BJ (cell line): ENCODE data around the gene SH3BGRL2. TPM values are rescaled to one million over a fixed set of nuclear protein-coding genes. Genes with fewer than 3 reads are reported as not detected.

Experiments
- CTCF ChIA-PET: fragments of 350-600 bp; formaldehyde crosslinking; extraction: SDS; loops from one replicate; lab custom pipeline; 2021; ENCODE audit warnings: antibody characterized with exemption, inconsistent platforms; lab: Yijun Ruan, JAX
- POLR2A ChIA-PET: fragments of 300-600 bp; sonication (Branson Sonifier 250); formaldehyde crosslinking; extraction: SDS; loops from one replicate; lab custom pipeline; 2021; ENCODE audit warnings: antibody characterized with exemption; lab: Charles Lee
- DNase-seq: peaks from one replicate; pipeline ENCODE4 v3.0.0-alpha.2; 2011; ENCODE audit warnings: low read depth
- H3K27me3 ChIP-seq: 2 replicates; pipeline ENCODE4 v1.6.0; 2011; ENCODE audit warnings: low read length; ENCODE audit not compliant: control insufficient read depth, insufficient read depth
- H3K36me3 ChIP-seq: 2 replicates; pipeline ENCODE4 v1.5.1; 2011; ENCODE audit warnings: low read length; ENCODE audit not compliant: control insufficient read depth, insufficient read depth
- H3K4me3 ChIP-seq: 2 replicates; pipeline ENCODE4 v1.5.1; 2011; ENCODE audit warnings: low read depth, mild to moderate bottlenecking, control low read depth, low read length
- polyA plus RNA-seq: library from polyadenylated mRNA; depleted of rRNA; stranded (reverse); fragments of >200 nt; gene quantifications from 2 replicates; pipeline ENCODE4 v1.2.3, GENCODE V29; 2011
- TF ChIP-seq, protein P1 (sequence below): IDR thresholded peaks from 2 replicates; pipeline ENCODE4 v1.5.1; 2011; ENCODE audit warnings: low read depth, mild to moderate bottlenecking, control low read depth, inconsistent platforms, low read length, moderate library complexity; ENCODE audit not compliant: insufficient read depth

SH3BGRL2 gene
- polyA plus RNA-seq, 1 experiment: 0.37 TPM

DNA sequence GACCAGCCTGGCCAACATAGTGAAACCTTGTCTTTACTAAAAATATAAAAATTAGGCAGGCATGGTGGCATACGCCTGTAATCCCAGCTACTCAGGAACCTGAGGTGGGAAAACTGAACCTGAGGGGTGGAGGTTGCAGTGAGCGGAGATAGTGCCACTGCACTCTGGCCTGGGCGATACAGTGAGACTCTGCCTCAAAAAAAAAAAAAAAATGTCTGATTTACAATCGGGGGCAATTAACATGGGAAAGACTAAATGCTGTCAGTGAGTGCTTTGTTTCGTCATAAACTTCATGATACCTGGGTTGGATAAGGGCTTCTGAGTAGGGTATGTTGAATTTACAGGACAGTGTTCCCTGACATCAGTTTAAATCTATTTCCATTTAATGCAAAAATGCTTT lies 8.0 kb upstream of the SH3BGRL2 start:
- no peaks in the 10 kb centered on the region for H3K36me3 ChIP-seq
- no peak for DNase-seq
- TF ChIP-seq, protein P1, sequence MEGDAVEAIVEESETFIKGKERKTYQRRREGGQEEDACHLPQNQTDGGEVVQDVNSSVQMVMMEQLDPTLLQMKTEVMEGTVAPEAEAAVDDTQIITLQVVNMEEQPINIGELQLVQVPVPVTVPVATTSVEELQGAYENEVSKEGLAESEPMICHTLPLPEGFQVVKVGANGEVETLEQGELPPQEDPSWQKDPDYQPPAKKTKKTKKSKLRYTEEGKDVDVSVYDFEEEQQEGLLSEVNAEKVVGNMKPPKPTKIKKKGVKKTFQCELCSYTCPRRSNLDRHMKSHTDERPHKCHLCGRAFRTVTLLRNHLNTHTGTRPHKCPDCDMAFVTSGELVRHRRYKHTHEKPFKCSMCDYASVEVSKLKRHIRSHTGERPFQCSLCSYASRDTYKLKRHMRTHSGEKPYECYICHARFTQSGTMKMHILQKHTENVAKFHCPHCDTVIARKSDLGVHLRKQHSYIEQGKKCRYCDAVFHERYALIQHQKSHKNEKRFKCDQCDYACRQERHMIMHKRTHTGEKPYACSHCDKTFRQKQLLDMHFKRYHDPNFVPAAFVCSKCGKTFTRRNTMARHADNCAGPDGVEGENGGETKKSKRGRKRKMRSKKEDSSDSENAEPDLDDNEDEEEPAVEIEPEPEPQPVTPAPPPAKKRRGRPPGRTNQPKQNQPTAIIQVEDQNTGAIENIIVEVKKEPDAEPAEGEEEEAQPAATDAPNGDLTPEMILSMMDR: no peak
- no peaks in the 10 kb centered on the region for H3K27me3 ChIP-seq
- H3K4me3 ChIP-seq: no peak overlapping the region
- POLR2A ChIA-PET: no interaction called here
- CTCF ChIA-PET: interaction anchor here (1.0 kb wide), 1 partner anchor 10 kb away, joined by 3 read pairs; no protein-coding TSS in a partner anchor

GRCh38 chr6:79625746-79626145 lies 5.4 kb upstream of the SH3BGRL2 start:
- POLR2A ChIA-PET: no interaction called here
- Histone ChIP-seq H3K4me3 (no peak overlapping the region), H3K27me3 (peaks cover 4% of the 10 kb centered on the region), H3K36me3 (no peaks in the 10 kb centered on the region)
- CTCF ChIA-PET: no interaction called here
- DNase-seq: no peak
- TF ChIP-seq, protein P1: no peak

DNA sequence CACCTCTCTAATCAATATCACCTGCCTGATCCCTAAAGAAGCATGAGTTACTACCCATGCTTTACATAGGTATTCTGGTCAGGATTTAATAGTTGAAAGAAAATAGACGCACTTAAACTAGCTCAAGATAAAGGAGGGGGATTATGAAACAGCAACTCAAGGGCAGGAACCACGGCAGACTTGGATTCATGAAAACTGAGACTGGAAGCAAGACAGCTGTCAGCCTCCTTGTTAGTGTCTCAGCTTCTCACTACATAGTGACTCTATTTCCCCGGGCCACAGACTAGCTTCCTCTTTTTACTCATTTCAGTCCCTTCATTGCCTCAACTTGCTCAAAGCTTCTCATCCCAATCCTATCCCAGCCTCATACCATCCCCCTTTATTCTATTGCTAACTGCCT lies 4.3 kb upstream of the SH3BGRL2 start:
- TF ChIP-seq, protein P1: no peak
- ChIA-PET POLR2A (no interaction called here), CTCF (no interaction called here)

DNA sequence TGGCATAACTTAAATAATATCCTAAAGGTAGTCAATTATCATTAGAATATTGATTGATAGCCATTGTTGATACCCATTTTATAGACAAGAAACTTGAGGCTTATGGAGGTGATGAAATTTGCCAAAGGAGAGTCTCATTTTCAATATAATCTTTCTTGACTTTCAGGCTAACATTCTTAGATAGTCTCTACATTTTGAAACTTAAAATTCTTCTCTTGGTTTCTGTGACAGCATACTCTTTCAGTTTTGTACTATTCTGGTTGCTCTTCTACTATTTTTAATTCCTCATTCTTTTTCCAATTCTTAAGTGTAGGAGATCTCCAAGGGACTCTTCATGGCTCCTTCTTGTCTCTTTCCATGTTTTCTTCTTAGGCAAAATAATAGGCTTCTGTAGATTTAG lies 3.7 kb upstream of the SH3BGRL2 start:
- Histone ChIP-seq H3K27me3 (peaks cover 11% of the 10 kb centered on the region), H3K36me3 (no peaks in the 10 kb centered on the region), H3K4me3 (no peak overlapping the region)
- ChIA-PET POLR2A (no interaction called here), CTCF (no interaction called here)
- TF ChIP-seq, protein P1: no peak
- no peak for DNase-seq

More for the DNA sequence above, 4.3 kb upstream of the SH3BGRL2 start:
- no peak for DNase-seq
- peaks cover 9% of the 10 kb centered on the region for H3K27me3 ChIP-seq
- no peaks in the 10 kb centered on the region for H3K36me3 ChIP-seq
- H3K4me3 ChIP-seq: no peak overlapping the region

DNA sequence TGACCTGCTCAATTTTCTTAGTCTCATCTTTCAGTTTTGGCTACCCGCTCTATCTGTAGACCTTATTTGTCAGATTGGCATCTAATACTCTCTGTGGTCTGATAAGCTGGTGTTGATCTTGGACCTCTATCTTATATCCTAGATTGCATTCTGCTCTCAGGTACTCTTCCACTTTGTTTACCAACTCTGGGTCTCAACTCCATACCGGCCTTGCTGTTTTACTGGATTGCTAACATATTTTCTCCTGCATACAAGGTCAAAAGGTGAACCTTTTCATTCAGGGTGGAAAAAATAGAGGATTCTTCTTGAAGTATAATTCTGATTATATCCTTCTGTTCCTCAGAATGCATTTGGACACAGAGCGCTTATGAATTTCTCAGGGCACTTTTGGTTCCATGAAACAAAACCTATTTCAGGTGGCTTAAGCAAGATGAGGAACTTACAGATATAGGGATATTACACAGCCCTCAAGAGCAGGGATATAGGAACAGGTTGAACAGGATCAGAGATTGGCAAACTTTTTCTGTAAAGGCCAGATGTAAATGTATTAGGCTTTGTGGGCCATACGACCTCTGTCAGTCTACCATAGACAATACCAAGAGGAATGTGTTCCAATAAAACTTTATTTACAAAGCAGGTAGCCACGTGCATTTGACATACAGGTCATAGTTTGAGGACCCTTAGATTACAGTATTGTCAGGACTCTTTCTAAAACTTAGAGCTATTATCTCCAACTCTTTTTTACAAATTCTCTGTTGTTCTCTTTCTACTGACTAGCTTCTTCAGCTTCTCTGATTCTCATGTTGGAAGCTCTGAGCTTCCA lies 2.5 kb upstream of the SH3BGRL2 start:
- H3K4me3 ChIP-seq: no peak overlapping the region
- ChIA-PET POLR2A (no interaction called here), CTCF (no interaction called here)
- DNase-seq: no peak
- TF ChIP-seq, protein P1: no peak
- H3K27me3 ChIP-seq: peaks cover 14% of the 10 kb centered on the region
- H3K36me3 ChIP-seq: no peaks in the 10 kb centered on the region
